HG02938 (cell line): ENCODE data around the gene AP2S1.
"Not testable (repeated sequence)": the region's sequence is repeated elsewhere in the genome, so short reads cannot be mapped to it uniquely, and the experiment has no call there.

ENCODE experiments used
- ATAC-seq: cut with Tn5 transposase; IDR thresholded peaks from one replicate; pipeline ENCODE4 v1.9.1; 2021; ENCODE audit warnings: mild to moderate bottlenecking, moderate library complexity; ENCODE audit not compliant: unreplicated experiment

AP2S1 gene

DNA sequence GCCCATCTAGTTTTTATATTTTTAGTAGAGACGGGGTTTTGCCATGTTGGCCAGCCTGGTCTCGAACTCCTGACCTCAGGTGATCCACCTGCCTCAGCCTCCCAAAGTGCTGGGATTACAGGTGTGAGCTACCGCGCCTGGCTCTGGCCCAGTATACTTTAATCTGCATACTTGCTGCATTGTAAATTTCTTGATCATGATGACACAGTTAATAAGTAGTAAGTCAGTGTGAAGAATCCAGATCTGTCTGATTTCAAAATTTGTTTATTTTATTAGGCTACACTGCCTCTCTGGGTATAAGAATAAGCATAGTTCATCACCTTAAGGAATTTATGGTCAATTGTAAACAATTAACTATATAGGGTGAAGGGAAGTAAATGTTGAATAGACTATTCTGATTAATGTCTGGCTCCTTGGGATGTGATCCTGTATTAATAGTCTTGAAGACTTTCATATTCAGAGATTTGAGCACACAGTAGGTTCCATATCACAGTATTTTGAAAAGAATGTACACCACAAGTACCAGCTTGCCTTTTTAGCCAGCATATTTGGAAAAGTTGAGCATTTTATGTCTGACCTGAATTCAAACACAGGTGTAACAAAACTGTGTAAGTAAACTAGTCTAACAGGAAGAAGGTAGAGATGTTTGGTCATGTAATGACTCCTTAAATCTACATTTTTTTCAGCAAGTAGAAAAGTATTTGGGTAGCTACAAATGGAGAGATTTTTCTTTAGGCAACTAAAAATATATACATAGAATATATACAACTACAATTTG is 17.6 kb upstream of the AP2S1 start:
- ATAC-seq, result no peak

DNA sequence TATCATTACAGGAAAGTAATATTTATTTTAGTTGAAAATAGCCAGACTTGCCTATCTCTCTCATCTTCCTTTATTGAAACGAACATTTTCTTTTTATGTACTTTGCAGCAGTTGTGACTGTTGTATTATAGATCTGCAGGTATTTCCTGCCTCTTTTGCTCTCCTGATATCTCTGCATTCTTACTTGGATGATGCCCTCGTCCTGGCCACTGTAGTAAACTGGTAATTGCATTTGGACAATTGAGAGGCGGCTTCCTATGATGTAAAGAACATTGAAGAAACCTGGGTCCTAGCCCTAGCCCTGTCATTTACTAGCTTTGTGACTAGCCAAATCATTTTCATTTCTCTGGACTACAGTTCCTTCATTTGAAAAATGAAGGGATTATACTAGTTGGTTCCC is 16.5 kb upstream of the AP2S1 start:
- ATAC-seq, result no peak

DNA sequence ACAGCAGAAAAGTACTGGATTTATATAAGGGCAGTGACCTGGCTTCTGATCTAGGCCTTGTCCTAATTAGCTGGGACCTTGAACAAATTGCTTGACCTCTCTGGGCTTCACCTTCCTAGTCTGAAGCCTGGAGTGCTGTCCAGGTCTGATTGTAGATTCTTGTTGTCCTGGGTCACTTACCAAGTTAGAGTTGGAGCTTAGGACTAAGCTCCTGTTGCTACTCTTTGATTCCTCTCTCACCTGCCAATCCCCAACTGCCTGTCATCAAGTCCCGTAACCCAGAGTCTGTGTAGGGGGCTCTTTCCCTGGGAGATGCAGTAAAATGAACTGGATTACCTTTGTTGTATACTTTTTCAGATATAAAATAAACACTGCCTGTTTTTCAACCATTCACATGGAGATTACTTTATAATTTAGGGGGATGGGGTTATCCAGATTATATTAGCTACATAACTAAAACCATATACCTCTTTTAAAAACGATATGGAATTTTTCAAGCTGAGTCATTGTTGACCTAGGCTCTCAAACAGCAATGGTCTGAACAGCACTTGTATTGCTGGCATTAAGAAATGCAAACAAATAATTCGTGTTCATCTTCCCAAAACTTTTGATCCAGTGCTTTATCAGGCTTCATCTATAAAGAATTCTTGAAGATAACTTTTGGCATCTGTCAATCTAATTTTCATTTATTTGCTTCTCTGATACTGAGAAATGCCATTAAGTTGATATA is 15.9 kb upstream of the AP2S1 start:
- no peak for ATAC-seq

DNA sequence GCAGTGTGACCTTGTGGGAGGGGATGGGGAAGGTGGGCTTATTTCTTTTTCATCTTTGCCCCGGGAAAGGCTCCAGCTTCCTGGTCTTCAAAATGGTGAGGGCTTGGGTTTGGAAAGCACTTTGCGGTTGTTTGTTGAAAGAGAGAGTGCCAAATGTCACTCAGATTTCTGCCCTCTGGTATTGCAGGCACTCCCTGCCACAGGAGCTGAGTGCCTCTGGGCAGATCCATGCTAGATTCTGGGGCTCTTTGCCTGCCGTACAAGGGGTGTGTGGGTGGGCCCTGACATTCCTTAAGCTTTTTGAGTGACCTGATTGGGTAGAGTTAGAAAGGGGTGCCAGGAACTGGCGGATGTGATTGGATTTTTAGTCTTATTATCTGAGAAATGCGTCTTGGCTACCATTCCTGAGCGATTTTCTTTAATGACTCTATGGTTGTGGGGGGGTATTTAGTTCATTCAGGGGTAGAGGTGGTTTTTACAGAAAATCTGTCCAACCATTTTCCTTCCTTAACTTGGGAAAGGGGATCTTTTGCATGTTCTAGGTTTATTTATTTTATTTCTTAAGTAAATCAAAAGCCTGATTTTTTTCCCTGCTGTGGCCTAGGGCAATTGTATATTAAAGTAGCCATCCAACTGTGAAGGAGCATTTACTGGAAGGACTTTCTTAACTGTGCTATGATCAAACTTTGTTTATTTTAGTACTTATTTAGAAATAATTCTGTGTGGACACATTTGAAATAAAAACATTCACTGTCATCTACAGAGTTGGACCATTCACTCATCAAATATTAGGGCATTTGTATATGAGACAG is 13.4 kb upstream of the AP2S1 start:
- ATAC-seq, result no peak

DNA sequence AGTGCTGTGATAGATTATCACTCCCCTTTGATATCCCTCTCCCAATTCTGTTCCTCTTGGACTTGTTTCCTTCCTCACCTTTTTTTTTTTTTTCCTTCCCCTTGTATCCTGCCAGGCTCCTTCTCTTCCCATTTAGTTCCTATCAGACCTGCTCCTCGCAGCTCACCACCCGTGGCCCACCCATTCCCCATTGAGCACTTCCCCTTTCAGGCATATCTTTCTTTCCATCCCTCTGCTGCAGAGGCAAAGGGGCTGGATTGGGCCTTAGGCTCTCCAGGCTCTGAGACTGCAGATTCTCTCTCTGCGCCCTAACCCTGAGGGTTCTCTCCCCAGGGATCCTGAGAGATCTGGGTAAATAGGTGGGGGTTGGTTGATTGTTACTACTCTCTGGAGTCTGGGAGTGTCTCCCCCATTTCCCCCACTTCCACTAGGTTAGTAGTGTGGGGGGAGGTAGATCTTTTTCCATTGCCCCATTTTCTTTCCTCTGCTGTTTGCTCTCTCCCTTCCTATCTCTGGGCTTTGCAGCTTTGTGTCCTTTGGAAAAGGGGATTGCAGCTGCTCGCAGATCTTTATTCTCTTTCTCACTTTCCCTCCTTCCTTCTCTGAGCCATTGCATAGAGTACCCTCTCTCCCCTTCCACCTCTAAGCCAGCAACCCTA is 12.5 kb upstream of the AP2S1 start:
- no peak for ATAC-seq

DNA sequence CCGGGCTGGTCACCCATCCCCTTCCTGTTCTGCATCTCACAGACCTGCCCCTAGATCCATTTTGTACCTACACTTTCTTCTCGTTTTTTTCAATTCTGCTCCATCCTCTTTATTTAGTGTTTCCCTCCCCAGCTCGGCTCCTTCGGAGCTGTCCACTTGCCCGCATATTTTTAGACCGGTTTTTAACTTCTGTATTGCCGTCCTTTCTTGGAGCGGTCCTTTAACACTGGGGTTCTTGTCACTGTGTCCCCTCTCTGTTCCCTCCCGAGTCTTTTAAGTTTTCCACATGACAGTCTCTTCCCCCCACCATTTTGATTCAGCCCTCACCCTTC is 11.8 kb upstream of the AP2S1 start:
- ATAC-seq, result no peak

DNA sequence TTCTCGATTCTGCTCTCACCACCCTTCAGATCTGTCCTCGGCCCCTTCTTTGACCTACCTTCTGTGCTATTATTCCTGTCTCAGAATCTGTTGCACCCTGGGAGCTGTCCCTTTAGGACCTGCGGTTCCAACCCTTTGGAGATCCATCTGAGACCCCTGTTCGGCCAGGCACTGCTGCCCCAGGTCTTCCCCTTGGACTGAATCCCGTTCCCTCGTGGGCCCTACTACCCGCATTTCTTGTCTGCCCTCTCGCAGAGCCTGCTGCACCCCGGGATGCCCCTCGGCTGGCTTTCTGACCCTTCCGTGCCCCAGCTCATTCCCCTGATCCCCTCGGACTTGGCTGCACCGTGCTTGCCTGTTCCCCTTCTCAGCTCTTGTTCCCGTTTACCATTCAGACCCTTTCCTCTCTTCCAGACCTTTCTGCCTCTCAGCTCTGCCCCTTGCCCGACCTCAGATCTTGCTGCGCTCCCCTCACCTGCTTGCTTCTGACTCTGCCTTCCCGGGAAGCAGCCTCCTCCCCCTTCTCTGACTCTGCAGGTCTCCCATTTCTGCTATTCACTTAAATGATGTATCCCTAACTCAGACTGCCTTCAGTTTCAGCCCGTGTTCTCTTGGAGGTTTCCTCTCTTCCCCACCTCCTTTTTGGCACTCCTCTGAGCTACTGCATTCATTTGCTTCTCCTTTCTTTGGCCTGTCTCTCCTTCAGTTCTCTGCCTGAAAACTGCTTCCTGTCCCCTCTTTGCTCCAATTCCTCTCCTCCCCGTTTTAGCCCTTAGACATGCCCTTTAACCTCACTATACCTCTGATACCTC is 11.3 kb upstream of the AP2S1 start:
- ATAC-seq, result no peak

DNA sequence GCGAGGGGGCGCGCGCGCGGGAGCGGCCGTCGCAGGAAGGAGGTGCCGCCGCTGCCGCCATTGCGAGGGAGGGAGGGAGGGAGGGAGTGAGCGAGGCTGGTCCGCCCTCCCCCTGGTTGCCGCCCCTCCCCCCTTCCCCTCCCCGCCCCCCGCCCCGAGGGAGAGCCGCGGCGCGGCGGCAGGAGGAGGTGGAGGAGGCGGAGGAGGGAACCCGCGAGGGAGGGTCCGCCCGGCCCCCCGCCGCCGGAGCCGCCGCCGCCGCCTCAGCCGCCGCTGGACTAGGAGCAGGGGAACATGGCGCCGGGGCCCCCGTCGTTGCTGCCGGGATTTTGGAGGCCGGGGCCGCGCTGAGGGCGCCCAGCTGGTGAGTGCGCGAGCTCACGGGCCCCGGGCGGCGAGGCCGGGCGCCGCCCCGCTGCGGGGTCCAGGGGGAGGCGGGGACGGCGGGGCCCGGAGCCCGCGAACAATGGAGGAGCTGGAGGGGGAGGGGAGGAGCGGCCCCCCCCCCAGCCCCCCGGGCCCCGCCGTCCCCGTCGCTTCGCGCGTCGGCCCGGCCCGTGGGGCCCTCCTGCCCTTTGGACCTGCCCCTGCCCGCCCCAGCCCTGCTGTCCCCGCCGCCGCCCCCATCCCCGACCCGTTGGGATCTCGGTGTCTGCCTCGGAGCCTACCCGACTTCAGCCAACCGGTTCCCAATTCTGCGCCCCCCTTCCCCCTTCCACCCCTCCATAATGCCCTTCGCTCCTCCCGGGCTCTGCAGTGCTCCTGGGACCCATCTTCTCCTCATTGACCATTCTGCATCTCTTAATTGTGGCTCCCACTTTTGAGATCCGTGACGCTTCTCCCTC is 10.4 kb upstream of the AP2S1 start, which contains the start of gene ARHGAP35:
TSS of gene ARHGAP35 (plus strand) at position 152 of the 845 bp plus-strand sequence. CDS start 57,679 bp downstream, outside the sequence.
- peak; percentile 8 for ATAC-seq

DNA sequence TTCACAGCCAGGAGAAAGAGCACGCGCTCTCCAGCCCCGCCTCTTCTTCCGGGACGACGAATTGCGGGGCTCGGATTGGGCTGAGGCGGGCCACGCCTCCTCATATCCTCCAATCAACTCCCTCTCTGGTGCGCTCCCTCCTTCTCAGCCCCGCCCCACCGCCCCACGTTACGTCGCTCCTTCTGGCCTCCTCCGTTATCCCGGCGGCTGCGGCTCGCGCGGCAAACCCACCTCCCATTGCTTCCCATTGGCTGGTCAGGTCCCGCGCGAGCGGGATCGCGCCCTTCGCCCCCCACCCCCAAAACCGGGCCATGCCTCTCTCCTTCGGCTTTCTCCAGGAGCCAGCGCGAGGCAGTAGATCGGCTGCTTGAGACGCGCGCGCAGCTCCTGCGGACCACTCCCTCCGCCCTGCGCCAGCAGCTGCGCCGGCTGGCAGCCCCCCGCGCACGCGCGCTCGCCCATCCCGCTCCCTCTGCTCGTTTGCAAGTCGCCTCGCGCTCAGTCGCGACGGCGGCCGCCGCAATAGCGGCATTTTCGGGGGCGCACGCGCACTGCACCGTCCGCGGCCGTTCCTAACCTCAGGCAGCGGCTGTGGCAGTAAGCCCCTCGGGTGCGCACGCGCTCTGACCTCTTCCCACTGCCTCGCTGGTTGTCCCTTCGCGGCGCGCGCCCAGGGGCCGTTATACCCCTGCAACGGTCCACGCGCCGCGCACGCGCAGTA is 9.6 kb upstream of the AP2S1 start:
- ATAC-seq, result peak; percentile 75

DNA sequence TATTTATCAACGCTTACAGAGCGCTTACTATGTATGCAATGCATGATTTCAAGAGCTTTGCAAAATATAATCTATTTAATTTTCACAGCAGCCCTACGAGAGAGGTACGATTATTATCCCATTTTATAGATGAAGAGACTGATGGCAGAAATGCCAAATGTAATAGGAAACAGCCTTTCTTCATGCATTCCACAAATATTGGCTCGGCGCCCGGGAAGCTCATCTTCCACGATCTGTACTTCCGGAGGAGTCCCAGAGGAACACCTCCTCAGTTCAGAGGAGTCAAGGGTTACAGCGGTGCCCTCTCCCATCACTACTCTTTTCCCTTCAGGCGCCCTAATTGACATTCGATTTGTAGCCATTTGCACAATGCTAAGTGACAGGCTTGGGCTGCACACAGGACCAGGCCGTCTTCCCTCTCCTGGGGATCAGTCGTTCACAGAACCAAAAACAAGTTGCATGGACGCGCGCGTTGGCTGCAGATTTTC is 9.0 kb upstream of the AP2S1 start:
- ATAC-seq, result no peak

DNA sequence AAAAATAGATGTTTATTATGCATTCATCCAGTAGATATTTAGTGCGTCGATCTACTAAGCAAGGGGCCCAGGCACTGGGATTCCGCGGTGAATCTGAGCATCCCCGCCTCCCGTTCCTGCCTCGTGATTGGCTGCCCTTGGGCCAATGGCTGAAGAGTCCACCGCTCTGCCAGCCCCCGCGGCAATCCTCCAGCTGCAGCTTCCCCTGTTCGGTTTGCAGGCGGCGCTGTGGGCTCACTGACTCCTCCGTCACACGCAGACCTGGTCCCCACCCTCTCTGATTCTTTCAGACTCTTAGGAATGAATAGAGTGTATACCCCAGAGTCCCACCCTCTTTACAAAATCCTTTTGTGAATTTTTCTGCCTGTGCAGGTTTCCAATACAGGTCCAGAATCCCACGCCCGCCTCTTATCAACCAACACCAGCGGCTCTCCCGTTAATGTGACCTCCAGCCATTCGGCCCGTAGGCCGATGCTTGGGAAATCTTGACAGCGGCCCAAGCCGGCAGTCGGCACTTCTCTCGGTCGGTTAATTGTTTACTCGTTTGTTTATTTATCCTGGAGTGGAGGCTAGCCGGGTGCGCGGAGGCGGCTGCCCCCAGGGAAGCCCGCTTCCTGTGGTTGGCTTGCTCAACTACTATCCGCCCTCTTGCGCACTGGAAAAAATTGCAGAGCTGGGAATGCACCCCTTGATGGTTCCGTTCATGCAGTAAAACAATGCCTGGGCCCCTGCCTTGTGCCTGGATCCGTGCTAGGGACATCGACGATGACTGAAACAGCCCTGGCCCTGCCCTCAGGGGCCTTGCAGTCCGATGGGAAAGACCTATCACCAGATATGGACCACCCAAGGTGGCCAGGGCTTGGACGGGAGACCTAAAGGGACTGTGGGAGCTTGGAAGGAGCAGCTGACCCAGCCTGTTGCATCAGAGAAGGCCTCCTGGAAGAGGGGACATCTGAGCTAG is 5.7 kb upstream of the AP2S1 start:
- no peak for ATAC-seq

DNA sequence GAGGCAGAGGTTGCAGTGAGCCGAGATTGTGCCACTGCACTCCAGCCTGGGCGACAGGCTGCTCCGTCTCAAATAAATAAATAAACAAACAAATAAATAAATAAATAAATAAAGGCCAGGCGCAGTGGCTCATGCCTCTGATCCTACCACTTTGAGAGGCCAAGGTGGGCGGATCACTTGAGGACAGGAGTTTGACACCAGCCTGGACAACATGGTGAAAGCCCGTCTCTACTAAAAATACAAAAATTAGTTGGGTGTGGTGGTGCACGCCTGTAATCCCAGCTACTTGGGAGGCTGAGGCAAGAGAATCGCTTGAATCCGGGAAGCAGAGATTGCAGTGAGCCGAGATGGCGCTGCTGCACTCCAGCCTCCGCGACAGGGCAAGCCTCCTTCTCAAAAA is 4.1 kb upstream of the AP2S1 start:
- not testable (repeated sequence) for ATAC-seq

DNA sequence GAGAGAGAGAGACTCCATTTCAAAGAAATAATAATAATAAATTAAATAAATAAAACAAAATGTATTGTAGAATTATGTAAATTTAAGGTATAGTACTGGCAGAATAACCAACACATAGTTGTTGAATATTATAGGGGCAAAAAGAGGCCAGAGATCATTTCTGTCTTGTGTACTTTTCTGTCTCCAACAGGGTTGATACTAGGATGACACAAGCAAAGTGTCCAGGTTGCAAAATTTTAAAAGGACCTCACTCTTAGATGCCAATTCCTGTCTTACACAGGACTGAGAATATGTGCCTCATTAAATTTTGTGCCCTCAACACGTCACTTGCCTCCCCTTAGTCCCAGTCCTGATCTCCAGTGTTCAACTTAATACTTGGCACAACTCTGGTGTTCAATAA is 2.2 kb upstream of the AP2S1 start:
- ATAC-seq, result no peak

DNA sequence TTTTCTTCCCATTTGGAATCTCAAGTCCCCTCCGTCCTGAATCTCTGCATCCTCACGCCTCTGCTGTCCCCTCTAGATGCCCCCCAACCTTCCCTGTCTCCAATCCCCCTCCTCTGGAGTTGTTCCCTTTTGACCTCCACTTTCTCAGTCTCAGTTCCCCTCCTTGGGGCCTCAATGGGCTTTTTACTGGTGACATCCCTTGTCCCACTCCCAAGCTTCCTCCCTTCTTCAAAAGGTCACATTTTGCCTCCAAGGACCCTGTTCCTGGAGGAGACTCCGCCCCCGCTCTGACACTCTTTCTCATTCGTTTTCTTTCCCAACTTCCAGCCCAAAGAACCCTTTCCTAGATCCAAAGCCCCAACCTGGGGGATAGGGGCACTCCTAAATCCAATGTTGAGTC is 1.0 kb downstream of the AP2S1 start:
- no peak for ATAC-seq

DNA sequence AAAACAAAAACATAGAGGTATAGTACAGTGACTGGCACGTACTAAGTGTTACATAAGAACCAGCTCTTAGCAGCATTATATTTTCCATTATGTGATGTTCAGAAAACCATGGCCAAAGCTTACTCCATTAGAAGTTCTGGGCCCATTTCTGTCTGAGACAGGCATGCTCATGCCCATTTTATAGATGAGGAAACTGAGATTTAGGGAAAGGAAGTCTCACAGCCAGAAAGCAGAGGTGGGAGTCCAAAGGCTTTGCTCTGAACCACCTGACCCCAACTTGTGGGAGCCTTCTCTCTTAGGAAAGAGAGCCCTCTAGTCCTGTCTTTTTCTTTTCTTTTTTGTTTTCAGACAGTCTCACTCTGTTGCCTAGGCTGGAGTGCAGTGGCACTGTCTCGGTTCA is 2.3 kb downstream of the AP2S1 start:
- no peak for ATAC-seq

DNA sequence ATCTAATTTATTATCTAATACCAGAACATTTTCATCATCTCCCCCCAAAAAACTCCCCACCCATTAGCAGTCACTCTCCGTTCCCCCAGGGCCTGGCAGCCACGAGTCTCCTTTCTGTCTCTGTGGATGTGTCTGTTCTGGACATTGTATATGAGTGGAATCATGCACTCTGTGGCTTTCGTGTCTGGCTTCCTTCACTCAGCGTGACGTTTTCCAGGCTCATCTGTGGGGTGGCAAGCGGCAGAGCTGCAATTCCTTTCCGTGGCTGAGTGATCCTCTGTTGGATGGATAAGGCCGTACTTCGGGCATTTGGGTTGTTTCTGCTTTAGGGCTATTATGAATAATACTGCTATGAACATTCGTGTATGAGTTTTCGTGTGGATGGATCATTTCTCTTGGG is 3.1 kb downstream of the AP2S1 start:
- no peak for ATAC-seq

DNA sequence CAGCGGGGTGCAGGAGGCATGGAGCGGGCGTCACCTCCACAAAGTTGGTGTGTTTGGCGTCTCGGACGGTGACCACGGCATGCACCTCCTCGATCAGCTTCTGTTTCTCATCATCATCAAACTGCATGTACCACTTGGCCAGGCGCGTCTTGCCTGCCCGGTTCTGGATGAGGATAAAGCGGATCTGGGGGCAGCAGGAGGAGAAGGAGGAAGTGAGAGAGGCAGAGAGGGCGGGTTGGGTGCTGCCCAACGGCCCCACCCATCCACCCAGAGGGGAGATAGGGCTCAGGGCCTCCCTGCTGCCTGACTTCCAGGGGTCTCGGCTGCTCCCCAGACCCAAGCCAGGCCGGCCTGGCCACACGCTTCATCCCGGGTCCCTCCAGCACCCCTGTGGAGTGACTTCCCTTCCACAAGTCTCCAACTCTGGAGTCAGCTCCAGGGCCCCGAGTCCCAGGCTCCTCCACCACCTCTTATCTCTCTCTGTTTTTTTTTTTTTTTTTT is 4.6 kb downstream of the AP2S1 start:
- no peak for ATAC-seq
